GM21528 (cell line): ENCODE data around the gene IL1RAP.

ENCODE experiments used
- ATAC-seq: cut with Tn5 transposase; IDR thresholded peaks from one replicate; pipeline ENCODE4 v1.9.1; 2021; ENCODE audit warnings: mild to moderate bottlenecking, moderate library complexity; ENCODE audit not compliant: unreplicated experiment, low FRiP score

Gene IL1RAP

DNA sequence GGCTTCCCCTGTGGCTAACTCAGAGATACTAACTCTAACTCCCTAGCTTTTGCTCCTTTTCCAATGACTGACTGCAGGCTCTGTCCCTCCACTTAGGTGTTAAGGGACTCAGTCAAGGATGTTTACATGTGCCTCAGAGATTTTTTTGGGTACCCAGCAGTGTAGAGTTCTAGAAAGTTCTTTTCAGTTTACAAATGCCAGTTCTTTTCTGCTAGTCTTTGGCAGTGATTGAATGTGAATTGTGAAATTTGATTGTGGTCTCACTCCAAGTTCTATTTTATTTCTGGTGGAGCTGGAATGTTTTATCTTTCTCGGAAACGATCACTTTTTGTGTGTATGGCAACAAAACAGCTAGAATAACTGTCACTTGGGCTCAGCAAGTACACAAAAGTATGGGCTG lies 60.6 kb downstream of the IL1RAP start:
- no peak for ATAC-seq

DNA sequence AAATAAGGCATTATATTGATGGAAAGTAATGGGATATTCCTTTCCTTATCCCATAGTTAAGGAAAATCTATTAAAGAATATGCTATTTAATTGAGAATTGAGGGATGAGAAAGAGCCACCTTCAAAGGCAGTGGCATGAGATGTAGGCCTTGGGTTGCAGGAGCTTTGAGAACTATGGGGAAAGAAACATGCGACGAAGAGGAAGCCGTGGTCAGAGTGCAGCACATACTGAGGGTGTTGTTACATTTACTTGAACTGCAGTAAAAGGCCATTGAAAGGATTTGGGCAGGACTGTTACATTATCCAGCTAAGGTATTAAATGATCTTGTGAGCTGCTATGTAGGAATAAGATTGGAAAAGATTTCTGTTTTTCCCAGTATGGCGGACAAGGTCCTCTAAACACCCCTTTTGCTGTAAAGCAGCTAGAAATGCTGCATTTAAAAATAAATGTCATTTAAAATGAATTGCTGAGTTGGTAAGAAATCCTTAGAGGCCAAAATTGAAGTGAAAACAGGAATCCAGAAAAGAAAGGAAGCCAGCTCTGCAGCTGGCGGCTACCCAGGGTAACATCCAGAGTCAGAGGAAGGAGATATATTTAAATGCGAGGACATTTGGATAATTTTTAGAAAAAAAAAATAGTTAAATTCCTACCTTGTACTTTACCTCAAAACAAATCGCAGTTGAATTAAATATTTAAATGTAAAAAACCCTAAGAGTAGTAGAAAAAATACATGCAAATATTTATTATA lies 61.7 kb downstream of the IL1RAP start:
- ATAC-seq = no peak

DNA sequence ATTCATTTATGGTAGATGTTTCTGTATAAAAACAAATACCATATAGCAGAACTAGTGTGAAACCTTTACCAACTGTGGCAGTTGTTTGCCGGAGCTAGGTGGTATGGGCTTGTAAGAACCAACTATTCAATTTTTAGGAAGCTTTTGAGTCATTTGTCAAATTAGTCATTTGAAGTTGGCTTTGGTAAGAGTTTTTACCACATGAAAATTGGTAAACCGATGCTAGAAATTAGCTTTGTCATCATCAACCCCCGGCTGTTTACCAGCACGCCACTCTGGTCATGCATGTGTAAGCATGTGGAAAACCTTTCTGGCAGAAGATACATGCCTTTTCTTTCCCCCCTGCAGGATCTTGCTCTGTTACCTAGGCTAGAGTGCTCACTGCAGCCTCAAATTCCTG lies 63.3 kb downstream of the IL1RAP start:
- ATAC-seq = no peak

DNA sequence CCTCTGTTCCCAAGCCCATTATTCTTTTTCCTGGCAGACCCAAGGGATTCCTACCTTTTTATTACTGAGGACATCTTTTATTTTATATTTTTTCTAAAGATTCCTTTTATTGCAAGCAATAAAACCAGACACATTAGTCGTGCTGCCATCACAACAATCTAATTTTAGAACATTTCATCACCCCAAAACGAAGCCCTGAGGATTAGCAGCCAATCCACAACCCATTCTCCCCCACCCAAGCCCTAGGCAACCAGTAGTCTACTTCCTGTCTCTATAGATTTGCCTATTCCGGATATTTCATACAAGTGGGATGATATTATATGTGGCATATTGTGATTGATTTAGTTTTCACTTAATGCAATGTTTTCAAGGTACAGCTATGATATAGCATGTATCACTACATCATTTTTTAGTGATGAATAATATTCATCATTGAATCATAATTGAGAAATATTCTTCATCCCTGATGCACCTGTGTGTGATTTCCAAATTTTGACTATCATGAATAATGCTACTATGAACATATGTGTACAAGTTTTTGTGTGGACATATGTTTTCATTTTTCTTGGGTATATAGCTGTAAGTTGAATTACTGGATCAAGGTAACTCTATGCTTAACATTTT lies 65.7 kb downstream of the IL1RAP start:
- ATAC-seq = no peak

DNA sequence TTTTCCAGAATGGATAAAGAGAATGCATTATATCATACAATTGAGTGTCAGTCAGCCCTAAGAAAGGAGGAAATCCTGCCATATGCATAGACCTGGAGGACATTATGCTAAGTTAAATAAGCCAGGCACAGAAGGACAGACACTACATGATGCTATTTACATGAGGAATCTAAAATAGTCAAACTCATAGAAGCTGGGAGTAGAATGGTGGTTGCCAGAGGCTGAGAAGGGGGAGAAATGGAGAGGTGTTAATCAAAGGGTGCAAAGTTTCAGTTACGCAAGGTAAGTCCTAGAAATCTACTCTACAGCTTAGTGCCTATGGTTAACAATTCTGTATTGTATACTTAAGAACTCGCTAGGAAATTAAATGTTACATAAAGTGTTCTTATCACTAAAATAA lies 66.5 kb downstream of the IL1RAP start:
- ATAC-seq = no peak

DNA sequence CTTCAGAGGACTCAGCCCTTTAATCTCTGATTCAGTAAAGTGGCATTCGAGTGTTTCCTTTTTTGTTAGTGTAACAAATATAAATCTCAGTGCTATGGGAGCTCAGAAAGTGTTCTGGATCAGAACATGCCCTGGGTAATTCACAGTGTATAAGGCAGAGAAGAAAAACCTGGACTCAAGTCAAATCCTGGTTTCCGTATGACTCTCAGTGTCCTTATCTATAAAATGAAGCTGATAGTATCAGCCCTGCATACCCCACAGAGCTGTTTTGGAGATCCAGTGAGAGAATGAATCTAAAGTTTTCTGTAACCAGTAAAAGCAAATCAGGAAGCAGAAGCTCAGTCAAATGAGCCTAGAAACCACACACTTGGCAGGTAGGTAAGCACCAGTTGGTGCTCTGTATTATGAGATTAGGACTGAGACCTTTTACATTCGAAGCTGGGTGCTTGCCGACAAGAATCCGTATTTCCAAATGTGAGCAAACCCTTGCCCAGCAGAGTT lies 67.2 kb downstream of the IL1RAP start:
- no peak for ATAC-seq

DNA sequence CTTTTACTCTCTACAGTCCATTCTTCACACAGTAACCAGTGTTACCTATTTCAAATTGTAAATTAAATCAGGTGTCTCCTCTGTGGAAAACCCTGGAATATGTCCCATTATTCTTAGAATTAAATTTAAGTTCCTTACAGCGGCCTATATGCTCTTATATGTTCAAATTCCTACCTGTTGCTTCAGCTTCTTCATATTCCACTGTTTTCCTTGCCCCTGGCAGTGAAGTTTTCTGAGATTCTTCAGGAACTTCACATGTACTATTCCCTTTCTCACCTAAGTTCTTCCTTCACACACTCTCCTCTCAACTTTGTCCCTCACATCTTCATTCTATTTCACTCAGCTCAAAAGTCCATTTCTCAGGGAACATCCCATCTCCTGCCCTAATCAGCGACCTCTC lies 68.8 kb downstream of the IL1RAP start:
- ATAC-seq = no peak

DNA sequence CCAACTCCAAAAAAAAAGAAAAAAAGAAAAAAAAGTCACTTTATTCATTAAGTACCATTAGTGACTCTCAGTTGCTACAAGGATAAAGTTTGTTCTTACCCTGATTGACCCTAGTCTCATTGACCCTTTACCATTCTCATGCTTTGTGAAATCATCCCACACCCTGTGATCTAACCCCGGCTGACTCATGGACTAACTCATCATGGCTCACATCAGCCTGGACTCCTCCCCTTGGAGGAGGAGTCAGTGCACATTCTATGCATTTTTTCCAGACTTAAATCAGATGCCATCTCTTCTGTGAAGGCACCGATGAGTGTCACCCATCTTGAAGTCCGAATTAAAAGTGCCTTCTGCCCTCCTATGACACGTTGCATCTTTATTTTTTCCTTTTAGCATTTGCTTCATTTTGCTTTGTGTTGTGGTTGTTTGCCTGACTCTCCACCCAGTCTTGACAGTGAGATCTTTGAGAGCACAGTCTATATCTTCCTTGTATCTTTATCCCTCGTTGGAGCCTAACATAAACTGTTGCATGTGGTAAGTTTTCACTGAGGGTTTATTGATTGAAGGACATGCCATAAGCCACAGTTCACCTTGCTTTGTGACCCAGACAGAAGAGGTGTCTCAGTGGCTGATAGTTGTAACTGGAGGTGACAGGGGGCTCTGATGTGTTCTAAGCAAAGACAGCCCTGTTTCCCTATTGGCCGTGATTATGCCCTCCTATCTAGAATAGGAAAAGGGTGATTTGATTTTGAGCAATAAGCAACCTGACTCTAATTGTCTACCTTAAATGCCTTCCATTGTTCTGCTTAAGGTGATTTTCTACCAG lies 72.1 kb downstream of the IL1RAP start:
- peak; percentile 12 for ATAC-seq

DNA sequence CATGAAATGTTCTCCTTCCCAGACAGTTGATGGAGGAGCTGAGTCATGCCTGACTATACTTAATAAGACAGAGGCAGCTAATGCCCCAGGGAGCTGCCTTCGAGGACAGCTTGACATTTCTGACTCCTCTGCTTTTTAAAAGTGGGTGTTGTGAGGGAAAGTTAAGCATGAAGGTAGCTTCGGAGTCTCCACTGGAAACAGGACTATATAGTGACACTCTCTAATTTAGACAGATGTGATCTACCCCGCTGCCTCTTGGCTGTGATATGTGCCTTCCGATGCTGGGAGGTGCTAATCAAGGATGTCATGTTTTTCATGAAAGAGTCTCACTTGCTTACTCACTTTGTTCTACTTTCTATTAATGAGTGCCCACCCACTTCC lies 72.7 kb downstream of the IL1RAP start:
- ATAC-seq = peak; percentile 76

DNA sequence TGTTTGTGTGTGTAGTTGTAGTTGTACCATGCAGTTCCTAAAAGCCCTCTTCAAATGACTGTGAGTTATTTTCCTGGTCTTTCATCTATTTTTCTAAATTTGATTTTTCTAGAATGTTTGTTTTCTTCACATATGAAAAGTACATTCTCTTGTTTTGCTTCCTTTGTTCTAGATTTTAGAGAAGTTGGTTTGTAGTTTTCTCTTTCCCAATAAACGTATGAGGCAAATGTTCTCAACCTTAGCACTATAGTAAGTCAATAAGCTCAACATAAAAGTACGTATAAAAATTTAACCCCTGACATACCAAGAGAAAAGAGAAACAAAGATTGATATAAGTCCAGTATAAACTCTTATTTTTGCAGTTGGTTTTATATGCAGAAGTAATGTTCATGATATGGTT lies 74.7 kb downstream of the IL1RAP start:
- ATAC-seq = no peak

DNA sequence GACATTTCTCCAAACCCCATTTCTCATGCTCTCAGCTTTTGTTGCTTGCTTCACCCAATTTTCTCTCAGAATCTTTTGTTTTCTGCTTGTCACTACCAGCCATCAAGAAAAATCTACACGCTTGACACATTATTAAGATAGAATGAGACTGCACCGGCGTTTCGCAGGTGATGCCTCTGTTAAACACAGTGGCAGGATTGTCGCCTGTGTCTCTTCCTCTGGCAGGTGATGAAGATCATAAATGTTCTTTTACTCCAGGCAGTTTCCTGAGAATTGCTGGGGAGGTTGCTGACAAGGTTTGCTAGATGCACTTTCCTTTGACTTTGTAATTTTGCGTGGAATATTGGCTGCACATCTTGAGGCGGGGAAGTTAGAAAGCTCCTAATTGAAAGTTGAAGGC lies 75.4 kb downstream of the IL1RAP start:
- ATAC-seq = no peak

DNA sequence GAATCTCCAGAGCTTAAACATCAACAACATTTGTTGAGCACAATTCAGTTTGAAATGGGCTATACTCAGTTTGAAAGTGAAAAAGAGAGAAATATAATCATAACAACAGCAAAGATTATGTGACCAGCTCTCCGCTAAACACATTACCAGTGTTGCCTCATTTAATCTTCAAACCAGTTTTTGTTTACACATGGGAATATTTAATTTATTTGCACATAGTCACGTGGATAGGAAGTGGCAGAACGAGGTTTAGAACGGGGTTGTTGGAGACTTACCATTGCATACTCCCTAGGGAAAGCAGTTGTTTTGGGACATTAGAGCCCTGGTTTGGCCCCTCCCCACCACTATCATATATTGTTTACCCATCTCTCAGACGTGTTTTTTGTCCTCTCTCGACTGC lies 77.2 kb downstream of the IL1RAP start:
- ATAC-seq = no peak

DNA sequence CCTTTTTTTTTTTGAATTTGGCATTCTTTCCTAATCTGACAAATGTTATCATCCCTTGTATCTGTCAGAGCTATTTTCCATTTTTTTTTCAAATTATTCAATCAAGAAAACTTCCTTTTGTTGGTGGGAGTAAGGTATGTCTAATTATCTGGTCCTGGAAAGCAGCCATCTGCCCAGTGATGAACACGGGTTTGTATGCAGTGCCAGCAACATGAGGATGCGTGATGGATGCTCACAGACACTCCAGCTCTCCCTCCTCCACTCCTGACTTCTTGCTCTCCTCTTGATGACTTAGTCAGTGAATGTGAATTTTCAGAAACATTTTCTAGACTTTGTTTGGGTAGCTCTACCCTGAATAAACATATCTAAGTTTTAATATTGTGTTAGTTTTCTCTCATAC lies 79.2 kb downstream of the IL1RAP start:
- ATAC-seq = no peak

DNA sequence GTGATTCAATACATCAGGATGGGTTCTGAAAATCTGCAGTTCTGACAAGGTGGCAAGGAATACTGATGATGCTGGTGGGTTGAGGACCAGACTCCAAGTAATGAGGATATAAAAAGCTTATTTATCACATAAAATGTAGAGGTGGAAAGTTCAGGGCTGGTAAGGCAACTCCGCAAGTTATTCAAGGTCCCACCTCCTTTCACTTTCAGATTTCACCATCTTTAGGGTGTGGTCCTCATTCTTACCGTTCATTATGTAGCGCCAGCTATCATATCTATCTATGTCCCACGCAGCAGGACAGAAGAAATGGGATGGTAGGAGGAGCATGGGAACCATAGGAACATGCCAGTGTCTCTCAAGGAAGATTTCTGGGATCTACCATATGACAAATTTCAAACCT lies 80.3 kb downstream of the IL1RAP start:
- no peak for ATAC-seq

DNA sequence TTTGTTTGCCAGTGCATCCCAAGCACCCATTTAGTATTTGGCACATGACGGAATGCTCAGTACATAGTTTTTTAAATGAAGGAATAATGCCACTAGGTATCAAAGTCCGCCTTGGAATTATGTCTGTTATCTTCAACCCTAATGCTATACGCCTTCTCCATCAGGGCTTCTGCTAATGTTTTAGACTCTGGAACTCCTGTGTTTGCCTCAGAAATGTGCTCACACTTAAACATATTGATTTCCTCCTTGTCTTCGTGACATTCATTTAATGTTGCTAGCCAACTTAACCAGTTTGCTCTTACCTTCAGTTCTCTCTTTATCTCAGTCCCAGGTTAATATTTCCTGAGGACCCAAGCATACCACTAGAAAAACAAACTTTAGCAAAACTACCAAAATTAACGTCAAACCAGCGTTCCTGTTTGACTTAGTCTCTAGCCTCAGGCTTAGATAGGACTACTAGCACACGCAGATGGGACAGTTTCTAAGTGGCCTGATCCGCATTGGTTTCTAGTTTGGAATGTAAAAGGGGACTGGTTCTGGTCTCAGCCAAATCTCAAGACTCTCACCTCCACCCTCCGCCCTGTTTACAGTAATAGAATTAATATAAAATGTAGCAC lies 81.4 kb downstream of the IL1RAP start:
- no peak for ATAC-seq

DNA sequence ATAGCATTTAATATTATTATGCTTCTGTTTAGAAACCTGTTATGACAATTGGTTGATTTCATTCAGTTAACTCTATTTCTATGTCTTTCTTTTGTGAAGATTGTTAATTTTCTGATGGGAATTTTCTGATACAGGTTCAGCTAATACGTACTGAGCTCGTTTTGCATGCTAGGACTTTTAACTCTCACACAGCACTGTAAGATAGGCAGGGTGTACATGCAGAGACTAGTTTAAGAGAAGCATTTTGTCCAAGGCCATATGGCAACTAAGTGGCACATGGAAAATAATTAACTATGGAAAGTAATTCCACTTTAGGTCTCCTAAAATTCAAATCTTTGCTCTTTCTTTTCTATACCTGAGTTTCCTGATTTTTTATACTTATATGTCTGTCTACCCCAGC lies 81.9 kb downstream of the IL1RAP start:
- no peak for ATAC-seq

DNA sequence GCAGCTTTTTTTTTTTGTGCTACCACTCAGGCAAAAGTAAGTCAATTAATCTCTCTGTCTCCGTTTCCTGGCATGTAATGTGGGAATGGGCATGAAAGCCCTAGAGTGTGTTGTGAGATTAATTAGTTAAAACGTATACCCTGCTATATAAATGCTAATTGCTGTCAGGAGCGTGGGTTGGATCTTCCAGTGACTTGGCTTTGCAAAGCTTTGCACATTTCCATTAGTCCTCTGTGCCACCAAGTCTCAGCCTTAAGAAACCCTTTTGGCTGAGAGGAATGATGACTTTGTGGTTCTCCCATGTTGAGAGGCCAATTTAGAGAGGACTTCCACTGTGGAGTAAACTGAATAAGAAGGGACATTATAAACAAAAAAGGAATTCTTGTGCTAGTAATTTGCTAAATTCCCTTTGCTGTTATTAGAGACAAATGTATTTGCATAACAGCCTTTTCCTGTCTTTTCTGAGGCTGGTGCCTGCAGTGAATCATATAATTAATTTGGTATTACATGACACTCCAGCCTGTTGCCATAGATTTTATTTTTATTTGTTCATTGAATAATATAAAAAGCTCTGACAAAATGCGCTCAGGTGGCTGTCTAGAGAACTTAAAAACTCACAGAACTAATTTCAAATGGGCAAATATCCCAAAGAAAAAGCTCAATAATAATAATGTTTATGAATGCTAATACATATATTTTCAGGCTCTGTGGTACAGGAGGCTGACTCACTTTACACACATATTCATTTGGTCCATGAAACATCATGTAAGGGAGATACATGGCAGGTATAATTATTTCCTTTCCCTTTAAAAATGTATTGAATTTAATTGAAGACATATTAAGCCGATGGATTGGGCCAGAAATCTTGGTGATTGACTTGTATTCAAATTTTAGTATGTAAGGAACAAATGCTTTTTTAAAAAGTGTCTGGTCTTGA lies 82.7 kb downstream of the IL1RAP start:
- no peak for ATAC-seq

DNA sequence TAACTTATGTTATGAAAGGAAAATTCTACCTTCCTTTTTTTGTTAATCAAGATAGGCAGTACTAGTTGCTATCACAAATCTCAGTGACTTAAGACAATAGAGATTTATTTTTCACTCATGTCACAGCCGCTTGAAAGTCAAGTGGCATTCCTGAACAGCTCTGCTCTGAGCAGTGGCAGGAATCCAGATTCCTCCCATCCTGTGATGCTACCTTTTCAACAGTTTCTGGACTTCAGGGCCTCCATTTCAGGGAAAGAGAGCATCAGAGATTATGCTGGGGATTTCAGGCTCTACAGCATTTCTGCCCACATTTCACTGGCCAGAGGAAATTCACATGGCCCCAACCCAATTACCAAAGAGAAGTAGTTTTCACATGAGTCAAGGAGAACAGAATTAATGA lies 83.4 kb downstream of the IL1RAP start:
- no peak for ATAC-seq

DNA sequence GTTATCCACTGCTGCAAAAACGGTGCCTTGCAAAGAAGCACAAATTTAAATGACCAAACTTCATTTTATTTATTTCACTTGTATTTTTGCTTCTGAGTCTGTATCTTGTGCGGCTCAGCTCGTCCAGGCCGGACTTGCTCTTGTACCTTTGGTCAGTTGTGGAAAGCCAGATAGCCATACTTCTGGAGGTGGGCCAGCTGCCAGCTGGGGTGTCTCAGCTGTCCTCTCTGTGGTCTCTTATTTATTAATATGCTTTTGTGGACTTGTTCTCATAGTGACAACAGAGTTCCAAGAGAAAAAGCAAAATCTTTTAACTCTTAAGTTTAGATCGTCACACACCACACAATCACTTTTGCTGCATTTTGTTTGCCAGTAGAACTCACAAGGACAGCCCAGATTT lies 87.7 kb downstream of the IL1RAP start:
- ATAC-seq = no peak

DNA sequence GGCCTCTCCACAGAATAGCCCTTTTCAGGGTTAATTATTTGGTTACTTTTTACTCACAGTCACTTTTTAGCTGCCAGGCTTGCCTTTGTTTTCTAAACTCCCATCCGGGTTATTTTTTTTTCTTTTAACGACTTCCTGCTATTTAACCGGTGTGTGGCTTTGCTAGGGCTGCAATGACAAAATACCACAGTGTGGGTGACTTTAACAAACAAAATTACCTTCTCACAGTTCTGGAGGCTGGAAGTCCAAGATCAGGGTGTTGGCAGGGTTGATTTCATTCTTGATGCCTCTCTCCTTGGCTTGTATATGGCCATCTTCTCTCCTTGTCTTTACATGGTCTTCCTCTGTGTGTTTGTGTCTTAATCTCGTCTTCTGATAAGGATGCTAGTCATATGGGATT lies 91.5 kb downstream of the IL1RAP start:
- no peak for ATAC-seq
